Neural crest cell (in vitro differentiated cells): ENCODE data around the gene RASSF4. TPM values are rescaled to one million over a fixed set of nuclear protein-coding genes. Genes with fewer than 3 reads are reported as not detected.

Source experiments
- DNase-seq: peaks from one replicate; pipeline ENCODE4 v3.0.0; 2021; ENCODE audit warnings: low read depth, mixed read lengths, low spot score
- H3K27ac Mint-ChIP-seq: one replicate; pipeline ENCODE4 v1.8.0; 2021; ENCODE audit warnings: mild to moderate bottlenecking, mixed read lengths; ENCODE audit not compliant: unreplicated experiment
- H3K27me3 Mint-ChIP-seq: 2 replicates; pipeline ENCODE4 v1.8.0; 2021; ENCODE audit warnings: low read depth, mild to moderate bottlenecking, mixed read lengths
- H3K36me3 Mint-ChIP-seq: 2 replicates; pipeline ENCODE4 v1.8.0; 2021; ENCODE audit warnings: low read depth, mild to moderate bottlenecking, mixed read lengths
- H3K4me1 Mint-ChIP-seq: 2 replicates; pipeline ENCODE4 v1.8.0; 2021; ENCODE audit warnings: mixed read lengths
- H3K4me3 Mint-ChIP-seq: one replicate; pipeline ENCODE4 v1.8.0; 2021; ENCODE audit warnings: mild to moderate bottlenecking, mixed read lengths
- H3K9me3 Mint-ChIP-seq: 2 replicates; pipeline ENCODE4 v1.8.0; 2021; ENCODE audit warnings: mixed read lengths
- CTCF ChIP-seq: fragments of 200-600 bp; sonication (generic); conservative IDR thresholded peaks from 2 replicates; pipeline ENCODE4 v1.5.0; 2021; ENCODE audit warnings: antibody characterized with exemption, mild to moderate bottlenecking
- total RNA-seq: library from RNA; stranded (reverse); gene quantifications from 2 replicates; pipeline ENCODE4 v1.2.1, GENCODE V29; 2021

The RASSF4 gene
- total RNA-seq, 1 donor from 2014 or later, result 18.6 TPM

- TF ChIP-seq CTCF, result no peak
- H3K27ac Mint-ChIP-seq, result no peak overlapping the region
- H3K9me3 Mint-ChIP-seq, result peaks cover 11% of the 10 kb centered on the region
- no peaks in the 10 kb centered on the region for H3K27me3 Mint-ChIP-seq
- no peak for DNase-seq
- H3K4me3 Mint-ChIP-seq, result no peak overlapping the region
- H3K4me1 Mint-ChIP-seq, result no peaks in the 10 kb centered on the region
- H3K36me3 Mint-ChIP-seq, result peaks cover 7% of the 10 kb centered on the region
Observed at GRCh38 chr10:44921061-44921460, 38.5 kb upstream of the RASSF4 start.

- Mint-ChIP-seq H3K27me3 (no peaks in the 10 kb centered on the region), H3K4me3 (no peak overlapping the region), H3K36me3 (peaks cover 7% of the 10 kb centered on the region), H3K27ac (no peak overlapping the region), H3K4me1 (no peaks in the 10 kb centered on the region), H3K9me3 (peaks cover 11% of the 10 kb centered on the region)
- TF ChIP-seq CTCF, result no peak
- DNase-seq, result no peak
Observed at GRCh38 chr10:44921506-44921905, 38.1 kb upstream of the RASSF4 start.

- DNase-seq, result no peak
- Mint-ChIP-seq H3K9me3 (peaks cover 10% of the 10 kb centered on the region), H3K27ac (no peak overlapping the region), H3K4me1 (no peaks in the 10 kb centered on the region), H3K4me3 (no peak overlapping the region), H3K27me3 (no peaks in the 10 kb centered on the region), H3K36me3 (peaks cover 6% of the 10 kb centered on the region)
- TF ChIP-seq CTCF, result no peak
Observed at GRCh38 chr10:44922021-44922420, 37.6 kb upstream of the RASSF4 start.

GRCh38 chr10:44922796-44923545 lies 36.6 kb upstream of the RASSF4 start:
- H3K4me3 Mint-ChIP-seq, result no peak overlapping the region
- no peak for TF ChIP-seq CTCF
- peaks cover 3% of the 10 kb centered on the region for H3K9me3 Mint-ChIP-seq
- DNase-seq, result no peak
- no peaks in the 10 kb centered on the region for H3K27me3 Mint-ChIP-seq
- H3K27ac Mint-ChIP-seq, result no peak overlapping the region
- no peaks in the 10 kb centered on the region for H3K4me1 Mint-ChIP-seq
- H3K36me3 Mint-ChIP-seq, result peaks cover 1% of the 10 kb centered on the region

GRCh38 chr10:44923611-44924010 lies 36.0 kb upstream of the RASSF4 start:
- Mint-ChIP-seq H3K9me3 (peaks cover 3% of the 10 kb centered on the region), H3K27ac (no peak overlapping the region), H3K4me3 (no peak overlapping the region), H3K27me3 (no peaks in the 10 kb centered on the region), H3K36me3 (no peaks in the 10 kb centered on the region), H3K4me1 (no peaks in the 10 kb centered on the region)
- DNase-seq, result no peak
- no peak for TF ChIP-seq CTCF
